Measurements from ENCODE around the gene KCNMA1. TPM values are rescaled to one million over a fixed set of nuclear protein-coding genes. Genes with fewer than 3 reads are reported as not detected.

Gene KCNMA1
- total RNA-seq, 2 donors from 2014 or later, result 49.9 to 76.2 TPM

GRCh38 chr10:77249901-77250459, 387.6 kb downstream of the KCNMA1 start:
- intact Hi-C loops (cut with DNase I, micrococcal nuclease), result no loop called here
- no peak for DNase-seq
- ATAC-seq, result peak; percentile 76

DNA sequence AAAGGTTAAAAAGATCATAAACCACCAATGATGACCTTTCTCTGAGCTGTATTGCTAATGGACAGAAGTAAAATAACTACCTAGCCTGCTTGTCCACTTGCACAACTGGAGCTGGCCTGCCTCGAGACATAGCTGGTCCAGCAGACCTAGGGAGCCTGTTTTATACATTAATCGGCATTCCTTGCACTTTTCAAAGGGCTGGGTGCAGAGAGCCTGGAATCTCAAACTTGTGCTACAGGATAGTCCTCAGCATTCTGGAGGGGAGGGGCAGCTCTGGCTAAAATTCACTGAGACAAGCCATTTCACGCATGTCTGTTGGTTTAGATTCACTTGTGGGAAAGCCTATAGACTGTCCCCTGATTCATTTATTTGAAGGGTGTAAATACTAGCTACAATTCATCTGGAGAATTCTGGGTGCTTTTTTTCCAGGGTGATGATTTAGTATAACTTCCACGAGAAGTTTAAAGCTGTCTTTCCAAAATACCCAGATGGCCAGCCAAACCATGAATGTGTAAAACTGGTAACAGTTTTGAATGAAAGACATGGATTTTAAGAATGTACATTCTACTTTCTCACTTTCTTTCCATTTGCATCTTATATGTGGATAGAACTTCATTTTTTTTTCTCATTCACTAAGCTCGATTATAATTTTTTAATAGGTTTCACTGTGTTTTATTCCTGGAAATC, 389.4 kb downstream of the KCNMA1 start:
- intact Hi-C loops (cut with DNase I, micrococcal nuclease), result no loop called here
- DNase-seq (no peak), ATAC-seq (no peak)

DNA sequence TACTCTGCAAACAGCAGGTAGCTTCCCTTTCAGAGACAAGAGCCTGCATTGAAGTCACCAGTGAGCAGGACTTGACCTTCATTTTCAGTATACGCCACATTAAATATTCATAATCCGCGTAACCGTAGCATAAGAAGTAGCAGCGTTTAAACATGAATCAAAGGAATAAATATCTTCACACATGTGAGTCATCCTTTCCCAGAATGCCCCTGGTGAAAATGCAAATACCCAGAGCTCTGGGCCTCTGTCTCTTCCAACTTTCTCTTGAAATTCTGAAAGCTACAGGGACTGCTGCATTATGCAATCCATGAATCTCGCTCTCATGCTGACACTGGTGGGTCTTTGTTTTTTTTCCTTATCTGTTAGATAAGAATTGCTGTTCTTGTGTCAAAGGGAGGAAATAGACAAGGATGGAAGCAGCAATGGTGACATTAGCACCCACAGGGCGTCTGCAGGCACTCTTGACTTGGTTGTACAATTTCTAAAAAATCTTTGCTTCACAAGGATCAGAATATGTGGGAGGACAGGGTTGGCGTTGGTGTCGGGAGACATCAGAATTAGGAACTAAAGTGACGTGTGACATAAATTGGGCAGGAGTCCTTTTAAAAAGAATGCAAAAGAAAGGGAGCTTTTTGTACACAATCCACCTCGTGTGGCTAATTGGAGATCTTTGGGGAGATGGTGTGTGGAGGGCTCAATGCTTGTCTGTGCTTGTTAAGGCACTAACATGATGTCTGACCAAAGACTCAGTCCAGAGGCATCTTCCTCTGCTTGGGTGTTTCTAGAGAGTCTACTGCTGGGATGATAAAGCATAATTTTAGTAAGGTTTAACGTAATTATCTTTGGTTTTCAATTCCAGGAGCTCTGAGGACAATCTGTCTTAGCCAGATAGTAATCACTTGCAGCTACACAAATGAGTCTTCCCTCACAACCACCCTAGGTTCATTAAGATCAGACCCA, 390.3 kb downstream of the KCNMA1 start:
- intact Hi-C loops (cut with DNase I, micrococcal nuclease), result no loop called here
- peak; percentile 48 for ATAC-seq
- no peak for DNase-seq

DNA sequence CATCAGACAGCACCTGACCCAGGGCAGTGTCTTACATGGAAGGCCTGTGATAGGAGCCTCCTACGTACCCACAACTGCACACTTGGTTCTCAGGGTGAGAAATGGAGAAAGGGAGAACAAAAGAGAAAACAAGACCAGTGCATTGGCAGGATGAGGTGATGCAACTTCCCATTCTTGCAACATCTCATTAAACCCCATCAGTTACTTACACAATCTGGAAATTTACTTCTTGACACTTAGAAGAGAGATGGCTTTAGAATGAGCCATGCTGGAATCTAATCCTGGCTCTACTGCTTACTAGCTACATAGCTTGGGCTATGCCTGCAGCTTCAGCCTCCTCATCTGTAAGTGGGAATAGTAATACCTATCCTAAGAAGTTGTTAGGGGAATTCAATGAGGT, 391.7 kb downstream of the KCNMA1 start:
- DNase-seq, result no peak
- intact Hi-C loops (cut with DNase I, micrococcal nuclease), result no loop called here
- ATAC-seq, result no peak

GRCh38 chr10:77244746-77245145, 392.9 kb downstream of the KCNMA1 start:
- DNase-seq (no peak), ATAC-seq (no peak)
- intact Hi-C loops (cut with DNase I, micrococcal nuclease), result no loop called here

GRCh38 chr10:77244286-77244685, 393.3 kb downstream of the KCNMA1 start:
- ATAC-seq (no peak), DNase-seq (no peak)
- intact Hi-C loops (cut with DNase I, micrococcal nuclease), result no loop called here

DNA sequence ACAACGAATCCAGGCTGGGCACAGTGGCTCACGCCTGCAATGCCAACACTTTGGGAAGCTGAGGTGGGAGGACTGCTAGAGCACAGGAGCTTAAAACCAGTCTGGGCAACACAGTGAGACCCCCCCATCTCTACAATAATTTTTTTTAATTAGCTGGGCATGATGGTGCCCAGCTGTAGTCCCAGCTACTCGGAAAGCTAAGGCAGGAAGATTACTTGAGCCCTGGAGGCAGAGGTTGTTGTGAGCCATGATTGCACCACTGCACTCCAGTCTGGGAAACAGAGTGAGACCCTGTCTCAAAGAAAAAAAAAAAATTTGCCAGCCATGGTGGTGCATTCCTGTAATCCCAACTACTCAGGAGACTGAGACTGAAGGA, 396.3 kb downstream of the KCNMA1 start:
- intact Hi-C loops (cut with DNase I, micrococcal nuclease), result no loop called here
- no peak for ATAC-seq
- DNase-seq, result no peak

DNA sequence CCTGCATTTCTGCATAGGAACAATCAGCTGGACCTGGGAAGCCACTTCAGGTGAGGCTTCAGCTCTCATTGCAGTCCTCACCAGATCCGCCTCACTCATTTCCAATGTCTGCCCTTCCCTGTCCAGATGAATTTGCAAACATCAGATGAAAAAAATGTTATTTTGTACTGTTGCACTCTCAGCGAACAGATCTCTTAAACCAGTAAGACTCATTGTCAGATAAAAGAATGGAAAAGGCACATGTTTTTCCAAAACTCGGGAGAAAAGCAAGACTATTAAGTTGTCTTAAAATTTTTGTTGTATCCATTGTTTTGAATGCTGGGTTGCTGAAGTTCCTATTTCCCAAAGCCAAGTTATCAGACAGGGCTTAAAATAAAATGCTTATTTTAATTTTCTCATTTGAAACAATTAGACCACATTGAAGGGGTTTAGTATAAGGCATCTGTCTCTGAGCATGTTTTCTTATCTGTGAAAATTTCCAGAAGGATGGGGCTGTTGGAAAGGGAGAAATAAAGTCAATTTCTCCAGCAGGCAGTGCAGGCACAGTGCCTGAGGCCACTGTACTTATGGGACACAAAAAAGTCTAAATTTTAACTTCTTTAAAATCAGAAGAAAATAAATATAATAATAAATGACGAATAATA, 396.8 kb downstream of the KCNMA1 start:
- DNase-seq, result no peak
- intact Hi-C loops (cut with DNase I, micrococcal nuclease), result no loop called here
- ATAC-seq, result no peak

DNA sequence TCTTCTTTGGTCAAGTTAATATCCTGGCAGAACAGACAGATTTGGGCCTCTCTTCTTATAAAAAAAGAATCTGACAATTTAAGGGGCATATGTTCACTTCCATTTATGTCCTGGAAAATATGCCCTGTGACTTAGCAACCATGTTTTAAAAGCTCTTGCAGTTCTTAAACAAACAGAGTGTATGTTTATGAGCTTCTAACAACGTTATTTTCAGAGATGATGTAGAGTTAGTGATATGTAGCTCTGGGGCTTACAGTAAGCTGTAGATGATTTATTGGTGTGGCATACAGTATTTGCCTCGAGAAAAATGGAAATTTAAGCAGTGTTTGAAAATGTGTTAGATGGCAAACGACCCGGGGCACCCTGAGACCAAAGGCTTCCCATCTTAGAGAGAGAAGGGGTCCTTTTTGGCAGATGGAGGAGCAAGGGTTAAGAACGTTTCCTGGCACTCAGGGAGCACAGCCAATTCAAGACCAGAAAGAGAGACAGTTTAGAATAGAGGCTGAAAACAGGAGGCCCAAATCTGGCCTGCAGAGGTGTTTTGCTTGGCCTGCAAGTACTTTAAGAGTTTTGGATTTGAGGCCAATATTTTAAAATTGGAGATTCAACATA, 397.5 kb downstream of the KCNMA1 start:
- DNase-seq, result no peak
- intact Hi-C loops (cut with DNase I, micrococcal nuclease), result no loop called here
- peak; percentile 60 for ATAC-seq

GRCh38 chr10:77237120-77237519, 400.5 kb downstream of the KCNMA1 start:
- DNase-seq, result no peak
- intact Hi-C loops (cut with DNase I, micrococcal nuclease), result no loop called here
- no peak for ATAC-seq

GRCh38 chr10:77236700-77237099, 400.9 kb downstream of the KCNMA1 start:
- ATAC-seq (no peak), DNase-seq (no peak)
- intact Hi-C loops (cut with DNase I, micrococcal nuclease), result no loop called here

DNA sequence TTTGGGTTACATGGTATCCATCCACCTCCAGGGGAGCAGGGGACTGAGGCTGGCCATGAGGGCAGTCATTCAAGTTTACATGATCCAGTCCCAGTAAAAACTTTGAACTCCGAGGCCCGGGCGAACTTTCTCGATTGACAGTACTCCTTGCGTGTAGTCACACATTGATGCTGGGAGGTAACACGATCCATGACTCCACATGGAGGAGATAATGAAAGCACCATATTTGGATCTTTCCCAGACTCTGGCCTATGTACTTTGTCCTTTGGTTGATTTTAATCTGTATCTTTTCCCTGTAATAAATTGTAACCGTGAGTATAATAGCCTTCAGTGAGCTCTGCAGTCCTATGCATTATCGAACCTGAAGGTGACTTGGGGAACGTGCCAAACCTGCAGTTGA, 401.6 kb downstream of the KCNMA1 start:
- ATAC-seq (peak; percentile 53), DNase-seq (no peak)
- intact Hi-C loops (cut with DNase I, micrococcal nuclease), result no loop called here

DNA sequence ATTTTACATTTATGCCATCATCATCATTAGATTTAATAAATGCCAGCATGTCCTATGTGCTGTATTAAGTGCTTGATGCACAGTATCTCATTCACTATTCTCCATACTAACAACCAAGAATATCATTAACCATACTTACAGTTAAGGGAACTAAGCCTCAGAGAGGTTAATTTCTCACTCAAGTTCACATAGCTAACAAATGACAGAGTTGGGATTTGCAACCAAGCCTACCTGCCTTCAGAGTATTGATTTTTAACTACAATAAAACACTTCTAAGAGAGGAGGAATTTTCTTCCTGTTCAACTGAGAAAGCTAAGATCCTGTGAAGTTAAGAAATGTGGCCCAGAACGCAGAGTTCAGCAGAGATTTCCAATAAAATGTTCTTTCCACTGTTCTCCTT, 403.0 kb downstream of the KCNMA1 start:
- intact Hi-C loops (cut with DNase I, micrococcal nuclease), result no loop called here
- DNase-seq, result no peak
- ATAC-seq, result no peak

DNA sequence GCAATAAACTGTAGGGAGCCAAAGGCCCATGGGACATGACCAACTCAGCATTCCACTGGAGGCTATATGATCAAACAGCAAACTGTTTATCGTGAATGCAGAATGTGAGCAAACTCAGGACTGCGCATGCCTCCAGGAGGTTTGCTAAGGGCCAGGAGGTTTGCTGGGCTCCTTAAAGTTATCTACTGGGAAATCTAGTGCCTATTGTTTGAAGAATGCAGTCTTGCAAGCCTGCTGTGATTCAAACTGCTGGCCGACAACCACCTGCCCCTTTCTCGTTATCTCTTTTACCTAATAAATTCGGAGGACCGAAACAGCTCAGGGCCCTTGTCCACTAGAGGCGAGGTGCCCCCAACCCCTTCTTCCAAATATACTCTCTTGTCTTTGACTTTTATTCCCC, 404.1 kb downstream of the KCNMA1 start:
- intact Hi-C loops (cut with DNase I, micrococcal nuclease), result no loop called here
- ATAC-seq (no peak), DNase-seq (no peak)

DNA sequence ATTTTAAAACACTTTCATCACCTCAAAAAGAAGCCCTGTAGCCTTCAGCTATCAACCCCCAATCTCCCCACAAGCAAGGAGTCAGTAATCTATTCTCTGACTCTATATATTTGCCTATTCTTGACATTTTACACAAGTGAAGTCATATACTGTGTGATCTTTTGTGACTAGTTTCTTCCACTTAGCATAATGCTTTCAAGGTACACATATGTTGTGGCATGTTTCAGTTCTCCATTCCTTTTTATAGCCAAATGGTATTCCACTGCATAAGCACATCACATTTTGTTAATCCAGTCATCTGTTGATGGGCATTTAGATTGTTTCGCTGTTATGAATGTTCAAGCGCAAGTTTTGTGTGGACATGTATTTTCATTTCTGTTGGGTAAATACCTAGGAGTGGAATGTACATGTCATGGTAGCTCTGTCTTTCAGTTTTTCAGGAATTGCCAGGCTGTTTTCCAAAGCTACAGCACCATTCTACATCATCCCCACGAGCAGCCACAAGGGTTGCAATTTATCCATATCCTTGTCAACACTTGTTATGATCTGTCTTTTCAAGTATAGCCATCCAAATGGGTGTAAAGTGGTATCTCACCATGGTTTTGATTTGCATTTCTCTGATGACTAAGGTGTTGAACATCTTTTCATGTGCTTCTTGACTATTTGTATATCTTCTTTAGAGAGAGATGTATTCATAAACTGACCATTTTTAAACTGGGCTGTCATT, 405.6 kb downstream of the KCNMA1 start:
- intact Hi-C loops (cut with DNase I, micrococcal nuclease), result no loop called here
- DNase-seq (no peak), ATAC-seq (no peak)

- DNase-seq, result no peak
- intact Hi-C loops (cut with DNase I, micrococcal nuclease), result no loop called here
- ATAC-seq, result no peak
Measured at GRCh38 chr10:77231375-77231774, 406.2 kb downstream of the KCNMA1 start.

DNA sequence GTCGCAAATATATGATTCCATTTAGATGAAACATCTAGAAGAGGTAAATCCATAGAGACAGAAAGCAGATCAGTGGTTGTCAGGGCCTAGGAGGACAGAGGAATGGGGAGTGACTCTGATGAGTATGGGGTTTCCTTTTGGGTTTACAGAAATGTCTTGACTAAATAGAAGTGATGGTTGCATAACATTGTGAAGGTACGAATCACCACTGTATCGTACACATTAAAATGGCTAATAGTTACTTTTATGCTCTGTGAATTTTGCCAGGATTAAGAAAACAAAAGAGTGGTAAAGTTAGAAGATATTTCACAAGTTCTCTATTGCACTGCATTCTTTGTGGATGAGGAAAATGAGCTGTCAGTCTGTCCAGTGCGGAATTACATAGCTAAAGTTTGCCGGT, 407.4 kb downstream of the KCNMA1 start:
- DNase-seq (no peak), ATAC-seq (no peak)
- intact Hi-C loops (cut with DNase I, micrococcal nuclease), result no loop called here

DNA sequence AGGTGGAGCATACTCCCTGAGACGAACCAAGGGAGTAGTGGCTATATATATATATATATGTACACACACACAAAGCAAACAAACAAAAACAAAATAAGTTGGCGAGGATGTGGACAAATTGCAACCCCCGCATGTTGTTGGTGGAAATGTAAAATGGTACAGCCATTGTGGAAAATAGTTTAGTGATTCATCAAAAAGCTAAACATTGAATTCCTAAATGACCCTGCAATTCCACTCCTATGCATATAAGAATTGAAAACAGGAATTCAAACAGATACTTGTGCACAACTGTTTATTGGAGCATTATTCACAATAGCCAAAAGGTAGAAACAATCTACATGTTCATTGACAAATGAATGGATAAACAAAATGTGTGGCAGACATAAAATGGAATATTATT, 407.9 kb downstream of the KCNMA1 start:
- no peak for DNase-seq
- ATAC-seq, result no peak
- intact Hi-C loops (cut with DNase I, micrococcal nuclease), result no loop called here

GRCh38 chr10:77228559-77228958, 409.0 kb downstream of the KCNMA1 start:
- DNase-seq (no peak), ATAC-seq (no peak)
- intact Hi-C loops (cut with DNase I, micrococcal nuclease), result no loop called here
